ENCODE results near the gene KIAA0513. TPM values are rescaled to one million over a fixed set of nuclear protein-coding genes. Genes with fewer than 3 reads are reported as not detected.

KIAA0513 gene
- total RNA-seq, 2 donors from 2014 or later = 13.4 to 50.1 TPM

GRCh38 chr16:85078952-85079351 is 51.4 kb downstream of the KIAA0513 start:
- Histone ChIP-seq H3K9me3 (no peaks in the 10 kb centered on the region), H3K27ac (no peak overlapping the region), H3K4me3 (no peak overlapping the region), H3K36me3 (peaks cover 19% of the 10 kb centered on the region), H3K27me3 (replicated peaks; ENCODE audit: insufficient read depth) (no peaks in the 10 kb centered on the region), H3K4me1 (ENCODE audit: control insufficient read depth in 1 of 2, low read depth in 2 of 2) (no peaks in the 10 kb centered on the region)
- no peak for DNase-seq (ENCODE audit: low spot score)
- no peak for ATAC-seq (ENCODE audit: insufficient number of reproducible peaks, low FRiP score, low read depth)
- TF ChIP-seq, protein P1, sequence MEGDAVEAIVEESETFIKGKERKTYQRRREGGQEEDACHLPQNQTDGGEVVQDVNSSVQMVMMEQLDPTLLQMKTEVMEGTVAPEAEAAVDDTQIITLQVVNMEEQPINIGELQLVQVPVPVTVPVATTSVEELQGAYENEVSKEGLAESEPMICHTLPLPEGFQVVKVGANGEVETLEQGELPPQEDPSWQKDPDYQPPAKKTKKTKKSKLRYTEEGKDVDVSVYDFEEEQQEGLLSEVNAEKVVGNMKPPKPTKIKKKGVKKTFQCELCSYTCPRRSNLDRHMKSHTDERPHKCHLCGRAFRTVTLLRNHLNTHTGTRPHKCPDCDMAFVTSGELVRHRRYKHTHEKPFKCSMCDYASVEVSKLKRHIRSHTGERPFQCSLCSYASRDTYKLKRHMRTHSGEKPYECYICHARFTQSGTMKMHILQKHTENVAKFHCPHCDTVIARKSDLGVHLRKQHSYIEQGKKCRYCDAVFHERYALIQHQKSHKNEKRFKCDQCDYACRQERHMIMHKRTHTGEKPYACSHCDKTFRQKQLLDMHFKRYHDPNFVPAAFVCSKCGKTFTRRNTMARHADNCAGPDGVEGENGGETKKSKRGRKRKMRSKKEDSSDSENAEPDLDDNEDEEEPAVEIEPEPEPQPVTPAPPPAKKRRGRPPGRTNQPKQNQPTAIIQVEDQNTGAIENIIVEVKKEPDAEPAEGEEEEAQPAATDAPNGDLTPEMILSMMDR (IDR thresholded peaks at IDR 0.05) = no peak

- ATAC-seq (ENCODE audit: insufficient number of reproducible peaks, low FRiP score, low read depth) (no peak), DNase-seq (ENCODE audit: low spot score) (no peak)
- Histone ChIP-seq H3K4me3 (no peak overlapping the region), H3K27ac (no peak overlapping the region), H3K27me3 (replicated peaks; ENCODE audit: insufficient read depth) (no peaks in the 10 kb centered on the region), H3K36me3 (peaks cover 19% of the 10 kb centered on the region), H3K4me1 (ENCODE audit: control insufficient read depth in 1 of 2, low read depth in 2 of 2) (no peaks in the 10 kb centered on the region), H3K9me3 (no peaks in the 10 kb centered on the region)
- TF ChIP-seq, protein P1 (IDR thresholded peaks at IDR 0.05) = no peak
These were observed 52.4 kb downstream of the KIAA0513 start for GRCh38 chr16:85079785-85080570.

- Histone ChIP-seq H3K4me3 (no peak overlapping the region), H3K36me3 (peaks cover 19% of the 10 kb centered on the region), H3K27me3 (replicated peaks; ENCODE audit: insufficient read depth) (no peaks in the 10 kb centered on the region), H3K9me3 (no peaks in the 10 kb centered on the region), H3K4me1 (ENCODE audit: control insufficient read depth in 1 of 2, low read depth in 2 of 2) (no peaks in the 10 kb centered on the region), H3K27ac (no peak overlapping the region)
- TF ChIP-seq, protein P1 (IDR thresholded peaks at IDR 0.05) = no peak
- ATAC-seq (ENCODE audit: insufficient number of reproducible peaks, low FRiP score, low read depth) (no peak), DNase-seq (ENCODE audit: low spot score) (no peak)
These were observed 53.4 kb downstream of the KIAA0513 start for GRCh38 chr16:85081038-85081437.

GRCh38 chr16:85081765-85082164 is 54.2 kb downstream of the KIAA0513 start:
- TF ChIP-seq, protein P1 (IDR thresholded peaks at IDR 0.05) = no peak
- peaks cover 19% of the 10 kb centered on the region for H3K36me3 ChIP-seq
- no peaks in the 10 kb centered on the region for H3K4me1 ChIP-seq (ENCODE audit: control insufficient read depth in 1 of 2, low read depth in 2 of 2)
- no peak for DNase-seq (ENCODE audit: low spot score)
- no peaks in the 10 kb centered on the region for H3K27me3 ChIP-seq (replicated peaks; ENCODE audit: insufficient read depth)
- ATAC-seq (ENCODE audit: insufficient number of reproducible peaks, low FRiP score, low read depth) = no peak
- H3K4me3 ChIP-seq = no peak overlapping the region
- no peaks in the 10 kb centered on the region for H3K9me3 ChIP-seq
- H3K27ac ChIP-seq = no peak overlapping the region

- ATAC-seq (ENCODE audit: insufficient number of reproducible peaks, low FRiP score, low read depth) = no peak
- Histone ChIP-seq H3K27me3 (replicated peaks; ENCODE audit: insufficient read depth) (no peaks in the 10 kb centered on the region), H3K36me3 (peaks cover 16% of the 10 kb centered on the region), H3K4me3 (no peak overlapping the region), H3K4me1 (ENCODE audit: control insufficient read depth in 1 of 2, low read depth in 2 of 2) (no peaks in the 10 kb centered on the region), H3K27ac (no peak overlapping the region), H3K9me3 (no peaks in the 10 kb centered on the region)
- TF ChIP-seq, protein P1 (IDR thresholded peaks at IDR 0.05) = no peak
- no peak for DNase-seq (ENCODE audit: low spot score)
These were observed 54.8 kb downstream of the KIAA0513 start for GRCh38 chr16:85082173-85083050.
